Dedifferentiated amniotic fluid mesenchymal stem cell (primary cell): ENCODE data around the gene RALGPS1.

Experiments
- DNase-seq: peaks from one replicate; pipeline ENCODE4 v3.0.0-alpha.2; 2016; ENCODE audit errors: extremely low spot score

RALGPS1 gene

DNA sequence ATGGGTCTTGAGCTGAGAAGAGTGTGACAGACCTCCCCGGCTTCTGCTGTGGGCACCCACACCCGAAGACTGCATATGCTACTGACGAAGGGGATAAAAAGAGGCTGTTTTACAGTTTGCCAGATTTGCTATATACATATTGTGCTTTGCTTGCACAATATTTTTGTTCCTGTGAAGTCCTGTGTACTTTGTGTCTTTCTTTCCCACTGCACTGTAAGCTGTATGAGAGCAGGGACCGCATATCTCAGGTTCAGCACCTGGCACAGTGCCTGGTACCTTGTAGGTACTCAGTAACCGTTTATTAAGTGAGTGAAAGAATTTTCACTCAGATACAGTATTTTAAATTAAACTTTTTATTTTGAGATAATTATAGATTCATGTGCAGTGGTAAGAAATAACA, 341.7 kb downstream of the RALGPS1 start:
- no peak for DNase-seq

- no peak for DNase-seq
Measured at GRCh38 chr9:127258606-127259471, 344.3 kb downstream of the RALGPS1 start.

GRCh38 chr9:127262602-127263001, 348.0 kb downstream of the RALGPS1 start:
- DNase-seq: no peak

- DNase-seq: no peak
Measured at GRCh38 chr9:127263237-127263636, 348.7 kb downstream of the RALGPS1 start.

DNA sequence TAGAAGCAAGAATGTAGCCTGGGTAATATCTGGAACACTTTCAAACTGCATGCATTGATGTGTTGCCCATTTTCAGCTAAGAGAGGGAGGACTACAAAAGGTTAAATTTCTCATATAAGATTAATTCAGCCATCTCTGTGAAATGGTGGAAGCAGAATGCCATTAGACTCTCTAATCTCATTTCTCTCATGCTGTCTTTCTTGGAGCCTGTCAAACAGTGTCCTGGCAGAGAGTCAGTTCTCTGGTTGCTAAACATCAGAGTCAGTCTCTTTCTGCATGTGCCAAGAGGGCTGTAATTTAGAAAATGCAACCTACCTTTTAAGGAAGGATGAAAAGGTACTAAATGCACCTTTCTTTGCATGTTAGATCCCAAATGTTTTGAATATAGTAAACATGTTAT, 349.1 kb downstream of the RALGPS1 start:
- no peak for DNase-seq

- DNase-seq: no peak
Measured at GRCh38 chr9:127264462-127265219, 350.1 kb downstream of the RALGPS1 start, which contains the start of gene GARNL3. Gene GARNL3, plus strand, starts transcription at chr9:127264774. Its CDS starts 104 bp downstream, at chr9:127264878.

DNA sequence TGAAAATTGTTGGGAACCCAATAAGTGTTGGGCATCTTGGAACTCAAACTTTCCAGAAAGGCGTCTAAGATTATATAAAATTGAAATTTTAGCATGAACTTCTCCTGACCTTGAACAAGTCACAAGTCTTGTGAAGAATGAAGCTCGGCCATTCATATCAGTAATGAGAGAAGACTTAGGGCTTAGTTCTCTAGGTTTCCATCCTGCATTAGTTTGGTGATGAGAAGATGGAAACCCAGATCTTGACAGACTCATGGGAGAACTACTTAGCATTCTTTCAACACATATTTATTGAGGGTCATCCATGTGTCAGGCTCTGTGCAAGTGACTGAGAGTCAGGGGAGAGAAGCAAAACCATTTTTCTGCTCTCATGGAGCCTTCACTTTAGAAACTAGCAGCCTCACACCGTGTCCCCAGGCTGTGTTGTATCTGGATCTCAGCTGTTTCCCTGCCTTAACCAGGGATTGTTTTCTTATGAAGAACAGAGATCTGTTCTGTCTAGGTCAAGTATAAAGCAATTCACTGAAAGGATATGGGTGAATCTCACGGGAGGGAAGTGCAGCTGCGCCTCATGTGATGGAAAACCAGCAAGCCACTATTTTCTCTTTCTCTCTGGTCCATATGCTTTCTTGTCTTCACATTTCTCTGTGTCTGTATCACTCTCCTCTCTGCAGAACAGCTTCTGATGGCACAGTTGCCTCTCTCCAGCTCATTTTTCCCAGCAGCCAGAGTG, 353.4 kb downstream of the RALGPS1 start:
- DNase-seq: no peak

- no peak for DNase-seq
Measured at GRCh38 chr9:127269449-127269848, 354.9 kb downstream of the RALGPS1 start.
